Tibial artery (tissue), 4 donors: ENCODE measurements around the gene JAKMIP1.

ENCODE experiments used
- DNase-seq, 2 donors: peaks; one replicate each; pipeline ENCODE4 v3.0.0-alpha.2; 2019
- H3K27ac ChIP-seq, 2 donors: fragments of 200-600 bp; sonication (generic) in 1 of 2; 1 replicate in 1 of 2; 2 replicates in 1 of 2; pipeline ENCODE4 v1.5.1; 2018 to 2019; ENCODE audit warnings: mild to moderate bottlenecking in 1 of 2
- H3K27me3 ChIP-seq, 2 donors: fragments of 200-600 bp; sonication (generic) in 1 of 2; one replicate each; pipeline versions ENCODE4 v1.5.1 to v1.6.0; 2016 to 2019
- H3K36me3 ChIP-seq, 3 donors: fragments of 200-600 bp; sonication (generic) in 2 of 3; one replicate each; pipeline ENCODE4 v1.5.1; 2016 to 2019; ENCODE audit warnings: mild to moderate bottlenecking in 2 of 3
- H3K4me1 ChIP-seq, 4 donors: fragments of 200-600 bp; sonication (generic) in 2 of 4; 1 replicate in 3 of 4; 2 replicates in 1 of 4; pipeline ENCODE4 v1.5.1; 2016 to 2019
- H3K4me3 ChIP-seq, 2 donors: fragments of 200-600 bp; sonication (generic) in 1 of 2; 1 replicate in 1 of 2; 2 replicates in 1 of 2; pipeline ENCODE4 v1.5.1; 2018 to 2019; ENCODE audit warnings: mild to moderate bottlenecking in 2 of 2
- H3K9me3 ChIP-seq, 3 donors: fragments of 200-600 bp; sonication (generic) in 1 of 3; one replicate each; pipeline ENCODE4 v1.5.1; 2016 to 2019
- CTCF ChIP-seq, 2 experiments: fragments of 200-600 bp in 1 of 2; fragments of 450-650 bp in 1 of 2; IDR thresholded peaks; one replicate each; pipeline ENCODE4 v1.5.1; 2017 to 2019; ENCODE audit warnings: antibody characterized with exemption in 2 of 2, mild to moderate bottlenecking in 1 of 2, moderate library complexity in 1 of 2
- intact Hi-C: fragments of 100-400 bp; cut with DNase I; formaldehyde crosslinking; loops from one replicate; pipeline ENCODE4 v1.15.0; 2023; ENCODE audit warnings: low total_unique reads

JAKMIP1 gene

DNA sequence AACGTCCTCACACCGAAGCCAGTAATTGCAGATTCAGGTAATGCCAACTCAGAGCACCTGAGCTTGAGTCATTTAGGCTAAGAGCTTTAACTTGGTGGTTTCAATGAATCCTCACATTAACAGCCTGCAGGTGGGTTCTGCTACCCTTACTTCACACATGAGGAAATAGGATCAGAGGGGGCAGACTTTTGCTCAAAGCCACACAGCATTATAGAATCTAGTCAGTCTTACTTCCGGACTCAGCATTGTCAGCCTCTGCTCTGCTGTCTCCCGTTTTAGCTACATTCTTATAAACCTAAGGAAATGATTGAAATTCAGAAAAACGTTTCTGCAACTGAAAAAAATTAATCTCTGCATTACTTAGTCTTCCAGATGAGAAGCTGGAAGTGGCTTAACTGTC lies 188.1 kb downstream of the JAKMIP1 start:
- no peak for TF ChIP-seq CTCF (IDR thresholded peaks at IDR 0.05)
- peaks cover 0 to 33% of the 10 kb centered on the region in 2 donors for H3K27me3 ChIP-seq
- no peaks in the 10 kb centered on the region for H3K9me3 ChIP-seq
- intact Hi-C loops, result no loop called here
- H3K27ac ChIP-seq, result no peak overlapping the region
- no peaks in the 10 kb centered on the region for H3K36me3 ChIP-seq
- no peak overlapping the region for H3K4me3 ChIP-seq
- peaks cover 0 to 10% (median 0%) of the 10 kb centered on the region in 4 donors for H3K4me1 ChIP-seq
- no peak for DNase-seq

GRCh38 chr4:6011686-6012085 lies 188.7 kb downstream of the JAKMIP1 start:
- Histone ChIP-seq H3K27me3 (peaks cover 0 to 33% of the 10 kb centered on the region in 2 donors), H3K4me1 (peaks cover 0 to 10% (median 0%) of the 10 kb centered on the region in 4 donors), H3K9me3 (no peaks in the 10 kb centered on the region), H3K4me3 (no peak overlapping the region), H3K27ac (no peak overlapping the region), H3K36me3 (no peaks in the 10 kb centered on the region)
- intact Hi-C loops, result no loop called here
- TF ChIP-seq CTCF (IDR thresholded peaks at IDR 0.05), result no peak
- no peak for DNase-seq

DNA sequence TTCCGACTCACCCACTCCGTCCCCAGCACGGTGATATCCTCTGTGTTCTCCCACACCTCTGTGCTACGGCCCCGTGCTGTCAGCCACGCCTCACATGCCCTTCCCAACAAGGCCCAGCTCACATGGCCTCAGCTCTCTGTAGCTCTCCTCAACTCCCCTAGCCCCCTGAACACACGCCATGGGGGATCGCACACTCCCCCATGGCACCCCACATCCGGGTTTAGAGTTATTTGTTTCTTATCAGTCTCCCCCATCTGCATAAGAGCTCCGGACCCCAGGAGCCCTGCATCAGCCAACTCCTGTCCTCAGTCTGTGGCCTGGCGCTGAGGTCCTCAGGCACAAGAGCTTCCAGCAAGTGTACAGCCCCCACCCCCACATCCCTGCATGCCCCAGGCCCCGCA lies 189.1 kb downstream of the JAKMIP1 start:
- H3K9me3 ChIP-seq, result no peaks in the 10 kb centered on the region
- H3K4me3 ChIP-seq, result no peak overlapping the region
- H3K27ac ChIP-seq, result no peak overlapping the region
- intact Hi-C loops, result no loop called here
- H3K4me1 ChIP-seq, result peaks cover 0 to 10% (median 0%) of the 10 kb centered on the region in 4 donors
- TF ChIP-seq CTCF (IDR thresholded peaks at IDR 0.05), result no peak
- no peaks in the 10 kb centered on the region for H3K36me3 ChIP-seq
- DNase-seq, result no peak
- H3K27me3 ChIP-seq, result peaks cover 0 to 33% of the 10 kb centered on the region in 2 donors

DNA sequence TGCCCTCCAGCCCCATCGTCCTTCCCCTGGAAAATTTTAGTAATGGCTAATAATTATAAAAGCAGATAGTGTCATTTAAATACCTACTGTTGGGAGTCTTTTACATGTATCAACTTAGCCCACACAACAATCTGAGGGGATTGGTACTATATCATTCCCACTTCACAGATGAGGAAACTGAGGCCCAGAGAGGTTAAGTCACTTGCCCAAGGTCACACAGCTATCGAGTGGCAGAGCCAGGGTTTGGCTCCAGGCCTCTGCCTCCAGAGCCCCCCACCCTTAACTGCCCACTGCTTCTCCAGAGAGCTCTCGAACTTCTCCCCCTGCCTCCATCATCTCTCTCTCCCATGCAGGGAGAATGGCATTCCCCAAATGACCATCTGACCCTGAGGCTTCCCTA lies 189.6 kb downstream of the JAKMIP1 start:
- no peak for DNase-seq
- H3K27me3 ChIP-seq, result peaks cover 0 to 33% of the 10 kb centered on the region in 2 donors
- H3K36me3 ChIP-seq, result no peaks in the 10 kb centered on the region
- no peak overlapping the region for H3K4me3 ChIP-seq
- peaks cover 0 to 10% (median 0%) of the 10 kb centered on the region in 4 donors for H3K4me1 ChIP-seq
- intact Hi-C loops, result no loop called here
- no peak for TF ChIP-seq CTCF (IDR thresholded peaks at IDR 0.05)
- H3K27ac ChIP-seq, result no peak overlapping the region
- no peaks in the 10 kb centered on the region for H3K9me3 ChIP-seq

GRCh38 chr4:6009452-6009851 lies 190.9 kb downstream of the JAKMIP1 start:
- Histone ChIP-seq H3K4me3 (no peak overlapping the region), H3K36me3 (no peaks in the 10 kb centered on the region), H3K27me3 (peaks cover 0 to 33% of the 10 kb centered on the region in 2 donors), H3K4me1 (peaks cover 0 to 10% (median 0%) of the 10 kb centered on the region in 4 donors), H3K9me3 (no peaks in the 10 kb centered on the region), H3K27ac (no peak overlapping the region)
- DNase-seq, result no peak
- no peak for TF ChIP-seq CTCF (IDR thresholded peaks at IDR 0.05)
- intact Hi-C loops, result no loop called here
